HuH-7 (cell line): ENCODE results near the gene SLC20A1.

ENCODE experiments used
- DNase-seq: peaks from one replicate; pipeline ENCODE4 v3.0.0; 2011; ENCODE audit warnings: low spot score

The SLC20A1 gene

DNA sequence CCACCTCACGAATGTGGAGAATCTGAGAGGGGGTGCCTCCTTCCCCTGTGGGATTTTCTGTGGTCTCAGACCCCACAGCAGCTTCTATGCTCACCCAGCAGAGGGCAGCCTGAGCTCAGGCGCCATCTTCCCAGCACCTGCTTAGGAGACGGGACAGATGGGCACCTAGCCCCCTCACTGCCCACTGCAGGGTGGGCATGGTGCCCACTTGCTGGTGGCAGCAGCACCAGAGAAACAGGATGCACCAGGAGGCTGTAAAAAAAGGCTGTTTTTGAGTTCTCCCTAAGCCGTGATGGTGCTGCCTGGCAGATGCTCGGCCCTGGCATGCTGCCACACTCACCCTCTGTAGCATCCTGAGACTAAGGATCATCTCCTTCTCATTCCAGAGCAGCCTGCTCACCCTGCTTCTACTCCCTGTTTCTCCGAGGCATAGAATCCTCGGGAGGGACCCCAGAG is 19.1 kb upstream of the SLC20A1 start:
- DNase-seq: peak; percentile 58

DNA sequence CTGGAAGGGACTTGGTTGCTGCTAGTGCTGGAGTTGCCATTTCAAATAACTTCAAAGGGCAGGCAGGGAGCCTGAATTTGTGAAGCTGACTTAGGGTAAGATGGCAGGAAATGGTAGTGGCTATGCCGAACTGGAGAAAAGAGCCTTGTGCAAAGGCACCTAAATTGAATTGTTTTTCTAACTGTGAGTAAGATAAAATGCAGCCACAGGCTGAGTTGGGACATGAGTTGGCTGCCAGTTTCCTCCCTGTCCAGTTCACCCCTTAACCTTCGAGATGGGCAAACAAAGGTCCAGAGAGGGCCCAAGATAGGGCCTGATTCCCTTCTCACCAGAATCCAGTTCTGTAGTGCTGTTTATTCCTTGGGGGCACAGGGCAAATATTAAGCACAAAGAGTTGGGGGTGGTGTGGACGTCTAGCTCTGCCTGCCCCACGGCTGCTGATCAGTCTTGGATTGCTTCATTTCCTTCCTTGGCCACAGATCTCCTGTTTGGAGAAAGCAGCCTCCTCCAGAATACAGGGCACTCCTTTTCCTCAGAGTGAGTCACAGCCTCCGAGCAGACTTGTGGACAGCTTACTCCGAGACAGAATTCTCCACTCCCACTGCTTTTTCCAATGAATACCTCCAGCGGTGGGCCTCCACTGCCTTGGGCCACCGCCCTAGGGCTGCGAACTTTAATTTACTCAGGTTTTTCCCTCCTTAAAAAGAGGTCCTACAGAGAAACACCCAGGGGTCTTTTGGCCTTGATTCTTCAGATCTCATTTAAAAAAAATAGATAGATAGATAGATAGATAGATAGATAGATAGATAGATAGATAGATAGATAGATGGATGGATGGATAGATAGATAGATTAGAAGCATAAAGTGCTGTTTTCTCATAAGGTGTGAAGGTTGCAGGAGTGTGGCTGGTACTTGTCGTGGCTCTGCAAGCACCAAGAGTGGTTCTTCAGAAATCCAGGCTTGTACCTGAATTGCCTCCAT is 18.4 kb upstream of the SLC20A1 start:
- DNase-seq: no peak

DNA sequence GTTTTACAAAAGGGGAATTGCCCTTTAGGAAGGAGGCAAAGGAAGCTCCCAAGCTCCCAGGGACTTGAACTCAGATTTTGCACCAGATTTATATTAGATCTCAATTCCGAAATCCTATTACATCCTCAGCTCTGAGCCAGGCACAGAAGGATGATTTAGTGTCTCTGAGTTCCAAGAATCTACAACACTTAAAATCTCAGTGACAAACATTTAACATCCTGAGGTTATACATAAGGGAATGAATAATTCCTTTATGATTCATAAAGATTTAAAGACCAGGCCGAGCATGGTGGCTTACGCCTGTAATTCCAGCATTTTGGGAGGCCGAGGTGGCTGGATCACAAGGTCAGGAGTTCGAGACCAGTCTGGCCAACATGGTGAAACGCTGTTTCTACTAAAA is 16.5 kb upstream of the SLC20A1 start:
- no peak for DNase-seq

DNA sequence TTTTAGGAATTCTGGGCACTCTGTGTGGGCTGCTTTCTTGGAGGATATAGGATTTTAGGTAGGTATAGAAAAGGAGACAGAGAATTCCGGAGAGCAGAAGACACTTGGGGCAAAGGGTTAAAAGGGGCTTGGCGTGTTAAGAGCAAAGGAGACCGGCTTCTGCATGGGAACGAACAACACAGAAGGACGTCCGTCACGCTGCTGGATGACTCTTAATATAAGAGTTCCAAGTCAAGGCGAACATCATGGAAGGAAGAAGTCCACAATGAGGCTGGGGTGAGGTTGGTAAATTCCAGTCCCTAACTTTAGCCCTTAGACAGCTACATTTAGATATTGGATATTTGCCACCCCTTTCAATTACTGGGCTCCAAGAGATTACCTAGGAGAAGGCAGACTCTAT is 15.9 kb upstream of the SLC20A1 start:
- no peak for DNase-seq

DNA sequence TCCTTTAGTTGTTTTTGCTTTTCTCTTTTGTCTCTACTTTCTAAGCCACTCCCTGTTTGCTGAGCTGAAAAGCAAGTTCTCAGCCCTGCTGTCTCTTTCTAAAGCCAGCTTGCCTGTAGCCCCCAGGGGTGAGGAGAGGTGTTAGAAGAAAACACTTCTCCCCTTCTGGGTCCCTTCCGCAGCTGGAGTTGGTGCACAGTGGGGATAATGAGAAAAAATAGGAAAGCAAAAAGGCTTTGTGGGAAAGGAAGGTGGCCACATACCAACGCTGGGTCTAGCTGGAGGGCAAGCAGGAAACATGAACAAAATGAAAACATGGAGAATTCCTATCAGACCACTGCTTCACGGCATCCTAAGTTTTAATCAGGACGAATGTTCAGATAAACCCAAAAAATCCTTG is 15.5 kb upstream of the SLC20A1 start:
- DNase-seq: no peak

DNA sequence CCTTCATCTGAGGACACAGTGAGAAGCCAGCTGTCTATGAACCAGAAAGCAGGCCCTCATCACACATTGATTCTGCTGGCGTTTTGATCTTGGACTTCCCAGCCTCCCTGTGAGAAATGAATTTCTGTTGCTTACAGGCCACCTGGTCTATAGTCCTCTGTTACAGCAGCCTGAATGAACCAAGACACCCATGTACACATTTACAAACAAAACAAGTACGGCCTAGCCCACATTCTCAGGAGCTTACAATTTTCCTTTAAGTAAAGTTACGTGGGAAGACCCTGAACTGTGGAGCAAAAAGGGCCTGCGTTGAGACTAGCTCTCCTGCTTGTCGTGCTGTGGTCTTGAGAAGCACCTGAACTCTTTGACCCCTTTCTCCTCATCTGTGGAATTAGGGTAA is 12.0 kb upstream of the SLC20A1 start:
- DNase-seq: no peak

DNA sequence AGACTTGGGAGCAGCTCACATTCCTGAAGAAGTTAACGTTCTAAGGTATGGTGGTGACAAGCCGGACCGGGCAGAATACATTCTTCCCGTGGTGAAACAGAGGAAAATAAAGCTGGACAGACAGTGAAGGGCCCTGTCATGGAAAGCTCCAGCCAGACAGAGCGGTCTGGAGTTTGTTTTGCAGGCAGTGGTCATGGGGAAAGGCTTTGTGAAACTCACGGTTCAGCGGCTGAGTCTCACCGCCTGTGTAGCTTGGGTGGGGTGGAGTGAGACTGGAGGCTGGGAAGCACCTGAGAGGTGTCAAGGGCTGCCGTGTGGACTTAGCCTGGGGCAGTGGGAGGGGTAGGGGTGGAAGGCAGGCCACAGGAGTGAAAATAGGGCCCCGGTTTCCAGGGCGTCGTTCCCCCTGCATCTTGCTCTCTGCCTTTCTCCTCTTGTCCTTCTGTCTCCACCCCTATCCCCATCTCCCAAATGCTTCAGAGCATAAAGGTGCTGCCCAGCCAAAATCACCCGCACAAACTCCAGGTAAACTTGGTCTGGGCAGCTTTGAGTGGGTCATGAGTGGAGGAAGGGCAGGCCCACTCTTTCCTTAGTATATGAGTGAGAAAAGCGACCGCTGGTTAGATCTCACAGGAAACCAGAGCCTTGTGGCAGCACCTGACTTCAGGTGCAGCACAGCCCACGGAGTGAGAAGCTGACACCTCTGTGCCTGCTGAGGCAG is 11.4 kb upstream of the SLC20A1 start:
- DNase-seq: no peak

DNA sequence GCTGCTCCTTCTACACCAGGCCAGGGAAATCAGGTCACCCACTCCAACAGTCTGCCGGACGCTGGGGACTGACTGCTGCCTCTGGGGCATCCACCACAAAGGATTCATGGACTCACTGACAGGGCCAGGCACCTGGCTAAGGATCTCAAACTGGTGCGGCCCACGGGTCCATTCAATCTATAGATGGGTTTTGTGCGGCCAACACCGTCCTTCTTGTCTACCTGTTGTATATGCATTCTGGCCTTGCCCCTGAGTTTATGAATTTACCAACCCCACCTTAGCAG is 10.9 kb upstream of the SLC20A1 start:
- no peak for DNase-seq

DNA sequence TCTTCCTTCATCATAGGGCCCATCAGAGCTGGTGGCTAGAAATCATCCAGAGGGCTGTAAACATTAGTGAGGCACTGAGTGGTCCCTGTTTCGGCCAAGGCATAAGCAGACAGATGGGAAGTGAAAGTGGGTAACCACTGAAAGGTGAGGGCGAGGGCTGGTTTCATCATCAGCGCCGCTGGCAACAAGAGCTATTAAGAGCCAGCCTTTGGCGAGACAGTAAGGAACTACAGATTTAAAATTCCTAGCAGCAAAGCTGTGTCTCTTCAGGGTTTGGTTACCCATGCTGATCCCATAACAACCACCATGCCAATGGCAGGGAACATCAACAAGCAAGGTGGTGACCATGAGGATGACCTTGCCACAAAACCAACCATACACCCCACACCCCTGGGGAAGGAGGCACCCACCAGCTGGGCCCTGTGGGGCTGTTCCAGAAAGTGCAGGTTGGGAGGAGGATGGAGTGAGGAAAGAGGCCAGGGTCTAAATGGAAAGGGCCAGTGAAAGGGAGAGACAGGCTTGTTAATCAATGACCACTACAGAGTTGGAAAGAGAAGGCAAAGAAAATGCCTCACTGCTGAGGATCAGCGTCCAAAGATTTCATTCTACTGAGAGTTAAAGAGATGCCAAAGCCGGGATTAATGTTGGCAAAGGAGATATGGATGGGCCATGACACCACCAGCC is 9.0 kb upstream of the SLC20A1 start:
- DNase-seq: no peak

DNA sequence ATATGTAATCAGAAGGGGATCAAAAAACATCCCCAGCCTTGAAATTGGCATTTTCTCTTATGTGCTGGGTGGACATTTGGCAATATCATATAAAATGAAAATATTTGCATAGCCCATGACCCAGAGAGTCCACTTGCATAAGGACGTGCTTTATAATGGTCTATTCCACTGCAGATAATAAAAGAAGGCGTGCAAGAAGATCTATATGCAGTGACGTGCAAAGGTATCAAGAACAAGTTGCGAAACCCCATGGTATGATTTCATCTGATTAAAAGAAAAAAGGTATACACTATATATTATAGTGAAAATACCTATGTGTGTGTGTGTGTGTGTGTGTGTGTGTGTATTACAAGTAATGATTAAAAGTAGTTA is 8.5 kb upstream of the SLC20A1 start:
- DNase-seq: no peak

DNA sequence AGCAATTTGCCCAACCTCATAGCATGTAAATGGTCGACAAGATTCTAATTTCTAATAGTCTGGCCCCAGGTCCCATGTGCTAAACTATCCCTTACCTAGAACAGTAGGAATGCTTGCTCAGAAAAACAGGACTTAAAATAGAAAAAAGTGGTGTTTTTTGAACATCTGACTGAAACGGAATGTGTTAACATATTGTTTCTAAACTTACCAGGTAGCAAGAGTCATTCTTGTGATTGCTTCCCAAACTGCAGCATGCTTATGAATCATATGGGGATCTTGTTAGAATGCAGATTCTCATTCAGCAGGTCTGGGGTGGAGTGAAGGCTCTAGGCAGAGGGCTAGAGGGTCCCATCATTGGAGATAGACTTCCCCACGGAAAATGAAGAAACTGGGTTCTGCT is 5.8 kb upstream of the SLC20A1 start:
- no peak for DNase-seq

DNA sequence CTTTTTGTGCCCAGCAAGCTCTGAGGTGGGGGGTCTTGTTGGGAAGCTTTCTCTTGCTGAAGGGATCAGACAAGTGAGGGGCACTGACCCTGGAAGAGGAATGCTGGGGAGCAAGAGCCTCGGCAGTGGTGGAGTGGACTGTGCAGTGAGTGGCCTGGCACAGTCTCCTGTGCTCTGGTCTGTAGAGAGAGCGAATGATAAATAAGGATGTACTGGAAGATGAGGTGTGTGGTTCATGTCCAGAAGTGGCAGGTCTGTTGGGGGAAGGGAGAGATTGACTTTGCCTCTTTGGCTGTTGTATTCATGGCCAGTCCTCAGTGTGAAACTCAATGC is 5.3 kb upstream of the SLC20A1 start:
- no peak for DNase-seq

DNA sequence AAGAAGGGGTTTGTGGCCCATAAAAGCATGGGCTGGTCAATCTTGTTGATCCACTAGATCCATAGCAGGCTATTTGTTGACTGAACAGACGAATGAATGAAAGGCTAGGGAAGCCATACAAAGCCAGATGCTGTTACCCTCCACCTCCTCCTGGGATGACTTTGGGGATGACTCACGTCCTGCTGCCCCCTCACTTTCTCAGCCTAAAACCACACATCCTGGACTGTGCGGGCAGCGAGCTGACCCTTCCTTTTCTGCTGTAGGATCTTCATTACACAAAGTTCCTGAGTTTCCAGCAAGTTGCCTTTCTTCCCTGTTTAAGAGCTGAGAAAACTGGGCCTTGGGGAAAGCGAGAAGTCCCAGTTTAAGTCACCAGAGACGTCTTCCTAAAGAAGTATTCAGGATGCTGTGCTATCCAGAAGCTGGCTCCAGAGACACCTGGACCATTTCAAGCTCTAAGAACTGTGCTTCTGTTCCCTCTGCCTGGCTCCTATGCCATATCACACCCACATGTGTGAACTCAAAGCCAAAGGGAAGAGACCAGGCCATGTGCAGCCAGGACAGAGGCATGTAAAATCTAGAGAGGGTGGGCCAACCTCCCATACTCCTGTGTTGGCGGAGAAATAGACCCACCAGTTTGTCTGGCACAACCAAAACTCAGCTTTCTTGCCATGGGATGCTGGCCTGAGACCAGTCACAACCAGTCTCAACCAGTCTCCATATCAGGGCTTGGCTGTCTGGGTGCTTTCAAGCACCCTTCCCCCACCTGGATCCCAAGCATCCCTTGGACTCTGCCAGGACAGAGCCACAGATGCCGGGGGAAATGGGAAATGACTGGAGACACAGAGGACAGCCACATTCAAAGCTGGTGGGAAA is 4.7 kb upstream of the SLC20A1 start:
- DNase-seq: no peak

DNA sequence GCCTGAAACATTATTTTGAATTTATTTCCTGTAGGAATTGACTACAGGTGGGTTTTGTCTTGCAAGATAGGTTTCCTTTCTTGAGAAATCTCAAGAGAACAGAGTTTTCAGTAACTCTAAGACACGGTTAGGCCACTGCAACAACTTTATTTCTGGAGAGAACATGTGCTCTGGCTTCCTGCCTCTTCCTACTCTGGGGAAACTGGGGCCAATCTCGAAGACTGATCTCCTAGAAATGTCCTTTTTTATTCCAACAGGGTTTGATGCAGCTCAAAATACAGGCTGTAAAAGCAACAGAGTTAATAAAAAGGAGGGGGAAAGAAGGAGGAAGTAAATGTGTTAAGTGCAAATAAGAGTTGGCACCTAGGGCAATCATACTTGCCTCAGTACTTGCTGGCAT is 4.0 kb upstream of the SLC20A1 start:
- no peak for DNase-seq

DNA sequence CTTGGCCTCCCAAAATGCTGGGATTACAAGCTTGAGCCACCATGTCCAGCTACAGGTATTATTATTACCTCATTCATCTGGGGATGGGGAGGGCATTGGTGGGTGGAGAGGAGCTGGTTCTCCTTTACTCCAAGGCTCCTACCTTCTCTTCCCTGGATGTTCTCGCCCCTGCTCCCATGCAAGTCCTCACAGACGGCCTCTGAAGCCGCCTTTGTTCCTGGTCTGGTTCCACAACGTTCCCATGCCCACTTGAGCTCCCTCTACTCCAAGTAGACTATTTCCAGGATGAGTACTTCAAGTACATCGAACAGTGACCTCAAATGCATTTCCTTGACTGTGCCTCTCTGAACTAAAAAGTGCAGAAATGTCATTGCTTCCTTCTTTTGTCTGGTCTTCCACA is 3.2 kb upstream of the SLC20A1 start:
- DNase-seq: no peak

DNA sequence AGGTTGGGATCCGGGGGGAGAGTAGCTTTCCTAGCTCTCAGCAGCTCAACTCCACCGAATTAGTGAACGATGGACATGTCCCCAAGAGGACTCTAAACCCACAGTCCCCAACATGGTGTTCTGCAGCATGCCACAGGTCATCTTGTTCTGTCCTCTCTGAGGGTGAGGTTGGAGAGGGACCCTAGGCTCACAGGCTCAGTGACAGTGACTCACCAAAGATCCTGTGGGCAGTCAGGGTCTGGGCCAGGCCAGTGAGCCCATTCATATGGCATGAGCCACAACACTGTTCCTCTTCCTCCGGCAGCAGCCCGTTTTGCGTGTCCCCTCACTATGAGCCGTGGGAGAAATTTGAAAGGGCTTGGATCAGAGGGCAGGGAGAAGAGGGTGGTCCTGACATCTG is 2.8 kb upstream of the SLC20A1 start:
- DNase-seq: no peak

DNA sequence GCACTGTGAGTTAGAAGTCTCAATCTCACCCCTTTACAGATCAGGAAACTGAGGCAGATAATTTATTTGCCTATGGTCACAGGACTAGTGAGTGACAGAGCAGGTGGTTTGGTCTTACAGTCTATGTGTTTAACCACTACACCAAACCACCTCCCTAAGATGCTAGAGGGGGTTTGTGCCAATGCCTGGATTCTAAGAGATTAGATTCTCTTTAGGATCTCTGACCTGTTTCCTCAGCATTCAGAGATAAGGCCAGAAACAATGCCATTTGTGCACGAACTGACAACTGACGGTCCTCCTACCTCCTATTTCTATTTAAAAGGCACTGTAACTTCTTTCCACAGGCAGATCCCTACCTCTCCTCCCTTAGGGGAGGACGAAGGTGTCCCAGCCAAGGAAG is 2.3 kb upstream of the SLC20A1 start:
- no peak for DNase-seq

DNA sequence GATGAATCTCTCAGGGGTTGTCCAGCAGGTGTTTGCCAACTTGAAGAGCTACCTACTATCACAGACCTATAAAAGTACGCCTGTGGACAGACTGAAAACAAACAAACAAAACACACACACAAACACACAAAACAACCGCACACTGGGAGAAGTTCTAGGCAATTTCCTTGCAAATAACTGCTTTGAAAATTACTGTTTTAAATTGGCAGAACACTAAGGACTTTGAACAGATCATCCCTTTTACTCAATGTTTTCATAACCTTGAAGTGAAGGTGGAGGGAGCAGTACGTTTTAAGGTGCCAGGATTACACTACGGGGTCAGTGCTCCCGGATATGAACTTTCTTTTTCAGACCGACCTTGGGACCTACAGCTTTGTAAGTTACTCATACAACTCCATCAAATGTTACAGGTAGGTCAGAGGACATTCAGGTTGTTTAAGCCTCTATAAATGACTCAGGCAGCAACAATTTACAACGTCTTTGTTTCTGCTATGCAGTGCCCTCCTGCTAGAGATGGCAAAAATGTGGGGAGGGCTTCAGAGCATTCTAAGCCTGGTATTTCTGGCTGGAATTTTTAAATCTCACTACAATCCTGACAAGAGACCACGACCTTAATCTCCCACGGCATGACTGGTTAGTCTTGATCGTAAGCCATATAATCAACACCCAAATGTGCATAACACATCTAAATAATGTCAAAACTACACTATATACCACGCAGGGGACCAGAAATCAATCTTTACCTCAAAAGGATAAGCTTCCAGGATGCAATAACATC is 1.4 kb upstream of the SLC20A1 start:
- peak; percentile 57 for DNase-seq

DNA sequence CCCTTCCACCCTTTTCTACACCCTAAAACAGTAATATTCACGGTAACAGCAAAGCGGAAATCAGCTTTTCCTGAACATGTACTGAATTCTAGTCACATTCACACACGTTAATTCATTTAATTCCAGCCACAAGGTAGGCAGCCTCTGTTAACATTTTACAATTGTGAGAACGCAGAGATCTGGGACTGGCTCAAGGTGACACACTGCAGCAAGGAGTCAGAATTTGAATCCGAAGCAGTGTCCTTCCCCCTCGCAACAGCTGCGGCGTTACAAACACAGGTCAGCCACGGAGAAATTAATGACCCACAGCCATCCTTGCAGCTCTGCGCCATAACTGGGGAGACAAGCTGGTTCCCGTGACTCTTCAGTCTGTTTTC is 818 bp upstream of the SLC20A1 start:
- no peak for DNase-seq

DNA sequence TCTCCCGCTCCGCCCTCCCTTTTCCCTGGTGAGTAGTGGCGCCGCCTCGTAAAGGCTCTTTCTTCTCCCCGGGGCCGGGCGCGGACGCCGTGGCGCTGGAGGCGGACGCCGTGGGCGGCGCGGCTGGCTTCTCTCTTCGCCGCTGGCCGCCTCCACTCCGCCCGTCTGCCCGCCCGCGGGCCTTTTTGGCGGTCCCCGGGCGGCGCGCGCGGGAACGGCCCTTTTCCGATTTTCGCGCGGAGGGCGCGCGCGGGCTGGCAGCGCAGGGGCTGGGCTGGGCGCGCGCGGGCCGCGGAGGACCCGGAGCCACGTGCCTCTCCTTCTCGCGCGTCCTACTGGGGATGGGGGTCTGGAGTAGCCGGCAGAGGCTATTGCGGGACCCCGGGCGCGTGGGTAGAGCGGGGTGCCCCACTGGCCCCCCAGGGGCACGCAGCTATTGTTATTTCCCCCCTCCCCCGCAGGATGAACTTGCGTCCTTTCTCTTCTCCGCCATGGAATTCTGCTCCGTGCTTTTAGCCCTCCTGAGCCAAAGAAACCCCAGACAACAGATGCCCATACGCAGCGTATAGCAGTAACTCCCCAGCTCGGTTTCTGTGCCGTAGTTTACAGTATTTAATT is 472 bp downstream of the SLC20A1 start:
- no peak for DNase-seq
